SK-N-MC (cell line): ENCODE measurements around the gene SMARCAD1.

Experiments
- EZH2 ChIP-seq: fragments of 200-600 bp; sonication (generic); IDR thresholded peaks from one replicate; pipeline ENCODE4 v1.6.1; 2017; ENCODE audit warnings: antibody characterized with exemption
- FOXP2 ChIP-seq: optimal IDR thresholded peaks from 2 replicates; pipeline ENCODE3; 2011; ENCODE audit warnings: mild to moderate bottlenecking, moderate library complexity; ENCODE audit not compliant: insufficient read depth; ENCODE audit errors: extremely low read length, control extremely low read depth
- POLR2AphosphoS5 ChIP-seq: IDR thresholded peaks from 2 replicates; pipeline ENCODE4 v1.6.1; 2012; ENCODE audit warnings: mild to moderate bottlenecking, low read depth, low read length, borderline replicate concordance

- TF ChIP-seq EZH2 (no peak), POLR2AphosphoS5 (no peak), FOXP2 (no peak)
Observed at GRCh38 chr4:94168321-94168720, 39.3 kb upstream of the SMARCAD1 start.
